HG02981 (cell line): ENCODE data around the gene ARHGAP44.

Experiments
- ATAC-seq: cut with Tn5 transposase; IDR thresholded peaks from one replicate; pipeline ENCODE4 v1.9.1; 2021; ENCODE audit warnings: mild to moderate bottlenecking, moderate library complexity; ENCODE audit not compliant: unreplicated experiment

The ARHGAP44 gene

DNA sequence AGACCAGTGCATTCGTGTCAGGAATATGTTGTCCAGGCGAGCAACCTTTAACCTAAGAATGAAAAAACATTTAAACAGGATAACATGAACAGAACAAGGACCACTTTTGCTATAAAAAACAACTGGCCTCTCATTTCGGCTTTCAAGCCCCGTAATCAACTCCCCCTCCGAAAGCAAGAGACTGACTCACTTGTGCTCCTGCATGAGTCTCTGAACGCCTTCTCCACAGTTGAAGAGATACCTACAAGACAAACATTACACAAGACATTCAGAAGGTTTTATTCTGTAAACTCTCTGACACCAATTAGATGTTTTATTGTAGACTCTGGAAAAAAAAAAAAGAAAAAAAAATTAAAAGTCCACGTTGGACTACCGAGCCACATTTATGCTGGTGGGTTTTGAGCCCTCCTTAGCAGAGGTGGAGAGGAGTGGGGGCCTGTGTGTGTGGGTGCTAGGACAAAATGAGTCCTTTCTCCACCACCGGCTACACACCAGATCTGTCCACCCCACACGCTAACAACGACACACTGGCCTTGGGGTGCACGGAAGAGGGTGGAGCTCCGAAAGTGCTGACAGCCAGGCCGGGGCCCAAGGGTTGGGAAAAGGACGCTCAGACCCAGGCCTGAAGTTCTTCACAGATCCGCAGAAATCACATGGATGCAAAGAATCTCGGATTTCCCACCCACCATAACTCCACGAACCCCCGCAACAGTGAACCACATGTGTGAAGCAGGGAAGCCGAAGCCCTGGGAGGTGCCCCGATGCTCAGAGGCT lies 227.8 kb downstream of the ARHGAP44 start:
- peak; percentile 1 for ATAC-seq

GRCh38 chr17:13017655-13018459 lies 228.6 kb downstream of the ARHGAP44 start, which contains the start of gene ELAC2:
TSS of gene ELAC2 (minus strand) at chr17:13018027. CDS start at chr17:13017947, 80 bp downstream.
- ATAC-seq, result peak; percentile 96

DNA sequence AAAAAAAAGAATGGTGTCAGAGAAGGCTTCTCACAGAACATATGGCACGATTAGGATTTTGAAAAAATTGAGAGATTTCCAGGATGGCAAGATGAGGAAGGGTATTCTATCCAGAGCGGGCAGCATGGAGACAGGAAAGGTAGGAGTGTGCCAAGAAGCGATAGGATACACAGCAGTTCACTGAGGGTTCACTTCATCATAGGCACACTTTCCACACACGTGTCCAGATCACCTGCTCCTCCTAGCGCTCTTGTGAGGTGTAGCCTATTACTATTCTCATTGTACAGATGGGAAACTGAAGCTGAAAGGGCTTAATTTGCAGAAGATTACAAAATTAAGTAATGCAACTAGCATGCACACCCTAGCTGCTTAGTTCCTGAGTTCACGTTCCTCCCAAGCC lies 234.7 kb downstream of the ARHGAP44 start:
- no peak for ATAC-seq

DNA sequence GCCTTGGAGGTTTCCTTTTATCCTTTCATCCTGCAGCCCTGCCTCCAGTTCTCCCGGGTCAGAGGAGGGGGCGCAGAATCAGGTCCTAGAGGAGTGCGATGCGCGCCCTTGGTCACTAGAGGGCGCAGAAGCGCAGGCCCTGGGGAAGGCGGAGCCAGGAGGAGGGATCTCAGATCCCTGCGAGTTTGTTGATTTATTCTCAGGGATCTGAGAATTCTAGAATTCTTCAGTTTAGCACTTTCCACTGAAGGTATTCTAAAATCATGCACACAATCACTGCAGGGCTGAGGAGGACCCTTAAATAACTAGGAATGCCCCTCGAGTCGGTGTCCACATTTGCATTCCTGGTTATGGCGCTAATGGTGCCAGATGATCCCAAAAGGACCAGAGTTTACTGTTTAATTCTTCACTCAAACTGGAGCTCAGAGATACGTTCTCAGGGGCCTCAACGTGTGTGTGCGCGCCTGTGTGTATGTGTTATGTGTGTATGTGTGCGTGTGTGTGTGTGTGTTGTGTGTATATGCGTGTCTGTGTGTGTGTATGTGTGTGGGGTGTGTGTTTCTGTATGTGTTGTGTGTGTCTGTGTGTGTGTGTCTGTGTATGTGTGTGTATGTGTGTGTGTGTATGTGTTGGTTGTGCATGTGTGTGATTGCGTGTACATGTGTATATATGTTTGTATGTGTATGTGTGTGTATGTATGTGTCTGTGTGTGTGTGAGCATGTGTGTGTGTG lies 235.4 kb downstream of the ARHGAP44 start:
- peak; percentile 90 for ATAC-seq

DNA sequence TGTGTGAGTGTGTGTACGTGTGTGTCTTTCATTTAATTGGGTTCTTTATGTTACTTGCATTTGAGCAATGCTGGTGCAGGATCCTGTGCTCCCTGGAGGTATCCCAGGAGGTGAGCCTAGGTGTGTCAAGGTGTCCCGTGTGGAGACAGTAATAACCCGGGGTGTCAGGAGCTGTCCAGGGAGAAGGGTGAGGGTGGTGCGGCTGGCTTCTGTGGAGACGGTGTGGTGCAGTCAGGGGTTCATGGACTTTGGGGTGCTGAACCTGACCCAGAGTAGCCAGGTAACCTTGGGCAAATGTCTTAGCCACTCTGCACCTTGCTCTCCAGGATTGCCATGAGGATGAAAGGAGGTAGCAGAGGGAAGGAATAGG lies 235.9 kb downstream of the ARHGAP44 start:
- ATAC-seq, result no peak

- ATAC-seq, result no peak
Observed at GRCh38 chr17:13025687-13026086, 236.4 kb downstream of the ARHGAP44 start.

- no peak for ATAC-seq
Observed at GRCh38 chr17:13027246-13027645, 237.9 kb downstream of the ARHGAP44 start.

GRCh38 chr17:13029340-13029739 lies 240.0 kb downstream of the ARHGAP44 start:
- ATAC-seq, result no peak

GRCh38 chr17:13030056-13030455 lies 240.8 kb downstream of the ARHGAP44 start:
- no peak for ATAC-seq

GRCh38 chr17:13030459-13031300 lies 241.4 kb downstream of the ARHGAP44 start:
- ATAC-seq, result no peak

DNA sequence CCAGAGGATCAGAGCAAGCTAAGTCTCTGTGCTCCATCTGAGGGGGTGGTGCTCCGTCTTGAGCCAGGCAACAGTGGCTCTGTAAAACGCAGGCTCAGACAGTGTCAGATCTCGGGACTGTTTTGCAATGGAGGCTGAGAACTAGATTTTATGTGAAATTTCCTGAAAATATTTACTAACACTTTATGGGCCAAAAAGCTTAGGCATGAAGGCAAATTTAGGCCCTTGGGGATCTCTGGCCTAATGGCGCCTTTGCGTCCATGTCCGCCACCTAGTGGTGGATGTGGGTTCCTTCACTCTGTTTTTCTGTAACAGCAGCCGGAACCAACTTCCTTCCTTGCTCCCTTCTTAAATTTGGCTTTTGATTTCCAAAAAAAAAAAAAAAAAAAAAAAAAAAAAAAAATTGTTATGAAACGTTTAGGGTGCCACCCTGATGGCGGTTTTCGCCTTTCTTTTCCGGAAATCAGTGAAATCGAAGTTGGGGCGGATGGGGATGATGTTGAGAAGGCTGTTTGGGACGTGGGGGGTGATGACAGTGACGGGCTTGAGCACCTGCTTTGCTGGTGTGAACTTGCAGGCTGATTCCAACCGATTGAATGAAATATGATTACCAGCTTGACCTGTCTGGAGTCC lies 242.5 kb downstream of the ARHGAP44 start:
- ATAC-seq, result no peak

DNA sequence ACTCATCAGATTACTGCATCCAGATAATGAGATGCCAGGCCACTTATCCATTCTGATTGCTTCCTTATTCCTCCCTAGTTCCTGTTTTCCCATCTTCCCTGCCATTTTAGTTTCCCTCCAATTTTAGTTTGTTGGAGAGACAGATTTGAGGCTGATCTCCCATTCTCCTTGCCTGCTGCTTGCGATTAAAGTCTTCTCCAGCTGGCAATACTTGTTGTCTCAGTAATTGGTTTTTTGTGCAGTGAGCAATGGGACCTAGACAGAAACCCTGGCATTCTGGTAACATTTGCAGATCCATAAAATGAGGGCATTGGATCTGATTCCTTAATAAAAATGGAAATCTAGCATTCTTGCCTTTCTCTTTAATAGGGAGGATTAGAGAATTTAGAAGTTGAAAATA lies 246.1 kb downstream of the ARHGAP44 start:
- ATAC-seq, result no peak

DNA sequence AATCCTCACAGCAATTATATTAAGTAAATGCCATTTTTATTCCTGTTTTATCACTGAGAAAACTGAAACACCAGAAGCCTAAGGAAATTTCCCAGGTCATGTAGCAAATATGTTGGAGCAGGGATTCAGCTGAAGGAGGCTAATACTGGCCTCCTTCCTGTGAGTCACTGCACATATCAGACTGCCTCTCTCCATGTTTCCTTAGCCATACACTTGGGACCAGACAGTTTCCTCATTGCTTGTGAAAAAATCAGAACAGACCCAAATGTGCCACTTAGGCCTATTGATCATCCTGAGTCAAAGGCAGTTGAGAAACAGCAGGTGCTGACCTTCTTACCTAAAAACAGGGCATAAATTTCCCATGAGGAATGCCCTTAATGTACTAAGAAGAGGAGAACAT lies 247.5 kb downstream of the ARHGAP44 start:
- ATAC-seq, result no peak

DNA sequence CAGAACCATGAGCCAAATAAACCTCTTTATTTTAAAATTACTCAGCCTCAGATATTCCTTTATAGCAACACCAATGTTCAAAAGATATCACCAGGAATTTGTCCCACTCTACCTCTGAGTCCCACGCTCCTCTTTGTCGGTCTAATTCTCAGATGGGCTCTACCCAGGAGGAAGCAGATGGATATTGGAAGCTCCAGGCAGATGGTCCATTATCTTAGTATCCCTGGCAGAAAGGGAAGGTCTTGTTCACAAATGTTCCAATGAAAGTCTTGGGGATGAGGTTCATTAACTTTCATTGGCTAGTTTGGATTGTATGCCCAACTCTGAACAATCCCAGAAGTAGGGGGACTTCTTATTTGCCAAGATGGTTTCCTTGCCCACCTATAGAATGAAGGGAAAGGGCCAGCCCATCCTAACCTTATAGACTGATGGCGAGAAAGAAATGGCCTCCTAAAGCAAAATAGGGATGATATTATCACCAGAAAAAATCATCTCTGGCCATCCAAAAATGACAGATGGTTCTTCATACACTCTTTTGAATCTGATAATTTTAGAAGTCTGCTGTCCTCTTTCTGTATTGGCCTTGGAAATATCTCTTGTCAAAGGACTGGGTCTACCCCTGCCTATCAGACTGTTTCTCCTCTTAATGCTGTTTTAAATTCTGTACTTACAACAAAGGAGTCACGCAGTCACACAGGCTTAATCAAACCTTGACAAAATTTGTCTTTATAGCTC lies 249.8 kb downstream of the ARHGAP44 start:
- ATAC-seq, result no peak
